ENCODE data around the gene FAM169A. TPM values are rescaled to one million over a fixed set of nuclear protein-coding genes. Genes with fewer than 3 reads are reported as not detected.
"Not testable (repeated sequence)": the region's sequence is repeated elsewhere in the genome, so short reads cannot be mapped to it uniquely, and the experiment has no call there.

Gene FAM169A
- total and polyA plus RNA-seq, 10 of the 15 experiments (the other 5 are each of a cell fraction or from before 2014, with no cell fraction given) = 0.37 to 15.4 (median 4.7) TPM

- BruUV-seq (replicated peaks) = no TSS peak
- no peaks in the 10 kb centered on the region for H4K20me1 ChIP-seq (ENCODE audit: control insufficient read depth, insufficient read depth)
- 0 out of 2 replicates have a peak overlapping the region, but pooled peaks have one; percentile 3 for H3K4me2 ChIP-seq (ENCODE audit: control insufficient read depth, insufficient read depth)
- in situ Hi-C loops (cut with MboI) = no loop called here
- ChIA-PET SMC1A (ENCODE audit: uncharacterized antibody, unreplicated experiment) (interaction anchor here (2.5 kb wide), 1 partner anchor 10 kb away, joined by 8 read pairs; no protein-coding TSS in a partner anchor), CTCF (no interaction called here), POLR2A (interaction anchor here (1.0 kb wide), 1 partner anchor 45 kb away, joined by 3 read pairs; no protein-coding TSS in a partner anchor), RAD21 (ENCODE audit: unreplicated experiment) (interaction anchor here (1.0 kb wide), 1 partner anchor 75 kb away, joined by 3 read pairs; no protein-coding TSS in a partner anchor)
- TF ChIP-seq ELK1 (IDR thresholded peaks at IDR 0.05; ENCODE audit: low read depth, low read length) = no peak
- no peak for TF ChIP-seq EP300 (IDR thresholded peaks at IDR 0.05; ENCODE audit: borderline replicate concordance in 1 of 2, control insufficient read depth in 1 of 2, low read depth in 2 of 2, low read length in 2 of 2)
- TF ChIP-seq KAT2A (conservative IDR thresholded peaks at IDR 0.05; ENCODE audit: control insufficient read depth, low read depth, low read length) = no peak
- no peak for TF ChIP-seq PBX3 (IDR thresholded peaks at IDR 0.05; ENCODE audit: insufficient replicate concordance, low read depth, low read length)
- no peak for TF ChIP-seq POLR2A (IDR thresholded peaks at IDR 0.05; ENCODE audit: low read depth, low read length)
- no peak for TF ChIP-seq EED (IDR thresholded peaks at IDR 0.05; ENCODE audit: low read depth)
- peaks cover 0 to 11% of the 10 kb centered on the region in 2 experiments; a peak in 3 of 4 replicates for H3K36me3 ChIP-seq (ENCODE audit: control insufficient read depth in 2 of 2, insufficient read depth in 2 of 2, low read length in 1 of 2)
- intact Hi-C loops (cut with micrococcal nuclease; ENCODE audit: unreplicated experiment) = no loop called here
- H3K4me1 ChIP-seq (ENCODE audit: control insufficient read depth, insufficient read depth, low read length) = peaks cover 8% of the 10 kb centered on the region; the same call in 1 of the 2 replicates
- H3K9ac ChIP-seq (ENCODE audit: control insufficient read depth, insufficient read depth, low read length) = no peak overlapping the region
- H3K27me3 ChIP-seq (replicated peaks in 1 of 2; ENCODE audit: control insufficient read depth in 2 of 2, insufficient read depth in 2 of 2, low read length in 1 of 2) = no peaks in the 10 kb centered on the region
- H3K27ac ChIP-seq (ENCODE audit: control insufficient read depth, insufficient read depth) = no peak overlapping the region
- H2AFZ ChIP-seq (ENCODE audit: control insufficient read depth, low read depth, low read length) = no peak overlapping the region
- FAIRE-seq (no peak), DNase-seq (ENCODE audit: low read depth, low spot score) (no peak), ATAC-seq (peak; percentile 70)
- H3K4me3 ChIP-seq = no peak overlapping the region
- H3K79me2 ChIP-seq (ENCODE audit: control insufficient read depth, insufficient read depth, low read length) = peaks cover 17% of the 10 kb centered on the region
- no peaks in the 10 kb centered on the region; the same call in 2 of the 3 replicates for H3K9me3 ChIP-seq (replicated peaks; ENCODE audit: control insufficient read depth, insufficient read depth, low read length)
- WGBS (ENCODE audit: insufficient coverage, insufficient replicate concordance, low lambda C conversion rate, missing lambda C conversion rate) = 50% methylated on average over 1 of the region's 1 CpG
These were observed 104.9 kb downstream of the FAM169A start for GRCh38 chr5:74761241-74761640.

- H3K4me2 ChIP-seq (ENCODE audit: control insufficient read depth, insufficient read depth); H3K79me2 ChIP-seq (ENCODE audit: control insufficient read depth, insufficient read depth, low read length); in situ Hi-C loops (cut with MboI); H3K4me3 ChIP-seq; H3K9me3 ChIP-seq (replicated peaks; ENCODE audit: control insufficient read depth, insufficient read depth, low read length); RAD21 ChIA-PET (ENCODE audit: unreplicated experiment); H3K27me3 ChIP-seq (replicated peaks in 1 of 2; ENCODE audit: control insufficient read depth in 2 of 2, insufficient read depth in 2 of 2, low read length in 1 of 2); ATAC-seq; H2AFZ ChIP-seq (ENCODE audit: control insufficient read depth, low read depth, low read length); BruUV-seq (replicated peaks); FAIRE-seq; H3K9ac ChIP-seq (ENCODE audit: control insufficient read depth, insufficient read depth, low read length); DNase-seq (ENCODE audit: low read depth, low spot score); H3K4me1 ChIP-seq (ENCODE audit: control insufficient read depth, insufficient read depth, low read length); H3K27ac ChIP-seq (ENCODE audit: control insufficient read depth, insufficient read depth); POLR2A ChIA-PET; intact Hi-C loops (cut with micrococcal nuclease; ENCODE audit: unreplicated experiment); H4K20me1 ChIP-seq (ENCODE audit: control insufficient read depth, insufficient read depth): not testable (repeated sequence)
- ChIA-PET SMC1A (ENCODE audit: uncharacterized antibody, unreplicated experiment) (interaction anchor here (1.4 kb wide), 1 partner anchor 9 kb away, joined by 3 read pairs; no protein-coding TSS in a partner anchor), CTCF (interaction anchor here (1.2 kb wide), 1 partner anchor 23 kb away, joined by 3 read pairs; no protein-coding TSS in a partner anchor)
- WGBS (ENCODE audit: insufficient coverage, insufficient replicate concordance, low lambda C conversion rate, missing lambda C conversion rate) = 79% methylated on average over 4 of the region's 4 CpGs
- H3K36me3 ChIP-seq (ENCODE audit: control insufficient read depth in 2 of 2, insufficient read depth in 2 of 2, low read length in 1 of 2) = peaks cover 0 to 10% of the 10 kb centered on the region in 2 experiments; a peak in 1 of 4 replicates
These were observed 117.4 kb downstream of the FAM169A start for GRCh38 chr5:74748742-74749141.
